Epithelial cell of prostate (primary cell): ENCODE results near the gene TTC6.
A peak's percentile ranks its signal among the peaks of the same experiment; 100 is the strongest.
"Not testable (repeated sequence)": the region's sequence is repeated elsewhere in the genome, so short reads cannot be mapped to it uniquely, and the experiment has no call there.

ENCODE experiments used
- DNase-seq: peaks from one replicate; pipeline ENCODE4 v3.0.0-alpha.2; 2011; ENCODE audit warnings: low read depth, low spot score
- H3K27ac ChIP-seq: fragments of 450-650 bp; 2 replicates; pipeline ENCODE4 v1.5.1; 2017; ENCODE audit warnings: mild to moderate bottlenecking

Gene TTC6

GRCh38 chr14:37594971-37595808, at the start of gene TTC6, which contains the start of gene FOXA1:
Gene TTC6, plus strand, starts transcription at chr14:37595629. Its CDS starts 26,436 bp downstream, at chr14:37622065.
Gene FOXA1, minus strand, starts transcription at chr14:37595249. Its CDS starts 277 bp downstream, at chr14:37594972.
- DNase-seq, result no peak
- peak within 1 kb of the TSS; percentile 97 for H3K27ac ChIP-seq

GRCh38 chr14:37546621-37547447, 48.6 kb upstream of the TTC6 start:
- DNase-seq, result no peak

GRCh38 chr14:37550511-37550910, 44.9 kb upstream of the TTC6 start:
- DNase-seq, result no peak
- H3K27ac ChIP-seq, result no peak overlapping the region

More at GRCh38 chr14:37546621-37547447, 48.6 kb upstream of the TTC6 start:
- no peak overlapping the region for H3K27ac ChIP-seq

GRCh38 chr14:37551119-37551518, 44.3 kb upstream of the TTC6 start:
- no peak overlapping the region for H3K27ac ChIP-seq
- no peak for DNase-seq

- no peak overlapping the region for H3K27ac ChIP-seq
- DNase-seq, result no peak
These were observed 41.4 kb upstream of the TTC6 start for GRCh38 chr14:37553935-37554550.

- H3K27ac ChIP-seq, result not testable (repeated sequence)
These were observed 39.8 kb upstream of the TTC6 start for GRCh38 chr14:37555596-37555995.

GRCh38 chr14:37558740-37559139, 36.7 kb upstream of the TTC6 start:
- H3K27ac ChIP-seq, result no peak overlapping the region
- no peak for DNase-seq

More at GRCh38 chr14:37555596-37555995, 39.8 kb upstream of the TTC6 start:
- DNase-seq, result not testable (repeated sequence)

- no peak overlapping the region for H3K27ac ChIP-seq
- DNase-seq, result no peak
These were observed 36.0 kb upstream of the TTC6 start for GRCh38 chr14:37559386-37559785.

GRCh38 chr14:37563189-37563588, 32.2 kb upstream of the TTC6 start:
- no peak for DNase-seq
- no peak overlapping the region for H3K27ac ChIP-seq

- DNase-seq, result no peak
- no peak overlapping the region for H3K27ac ChIP-seq
These were observed 29.9 kb upstream of the TTC6 start for GRCh38 chr14:37565550-37565949.

GRCh38 chr14:37566811-37567371, 28.5 kb upstream of the TTC6 start:
- no peak for DNase-seq
- no peak overlapping the region for H3K27ac ChIP-seq

GRCh38 chr14:37569729-37570128, 25.7 kb upstream of the TTC6 start:
- DNase-seq, result no peak
- H3K27ac ChIP-seq, result no peak overlapping the region

GRCh38 chr14:37571391-37571790, 24.0 kb upstream of the TTC6 start:
- no peak for DNase-seq
- no peak overlapping the region for H3K27ac ChIP-seq

GRCh38 chr14:37573356-37573755, 22.1 kb upstream of the TTC6 start:
- H3K27ac ChIP-seq, result no peak overlapping the region
- no peak for DNase-seq

GRCh38 chr14:37579274-37579673, 16.2 kb upstream of the TTC6 start:
- H3K27ac ChIP-seq, result peak overlapping the region; percentile 97
- DNase-seq, result no peak

- no peak for DNase-seq
- H3K27ac ChIP-seq, result peak overlapping the region; percentile 97
These were observed 15.3 kb upstream of the TTC6 start for GRCh38 chr14:37580146-37580545.

- no peak for DNase-seq
- H3K27ac ChIP-seq, result peak overlapping the region; percentile 97
These were observed 11.8 kb upstream of the TTC6 start for GRCh38 chr14:37583358-37584210.

- peak overlapping the region; percentile 97 for H3K27ac ChIP-seq
- no peak for DNase-seq
These were observed 11.0 kb upstream of the TTC6 start for GRCh38 chr14:37584211-37585100.
